ENCODE measurements around the gene PHF23.

Gene PHF23

GRCh38 chr17:7239091-7240027 lies at the start of gene PHF23:
Gene PHF23 (minus strand): TSS chr17:7239457. CDS start chr17:7239279, 178 bp downstream.
- Histone ChIP-seq H3K27ac (peak within 1 kb of the TSS; percentile 83), H3K4me3 (ENCODE audit: low read depth, low read length) (peak within 1 kb of the TSS; percentile 93), H3K4me1 (peaks cover 17% of the 10 kb centered on the region), H3K4me2 (ENCODE audit: low read length) (peak within 1 kb of the TSS; percentile 73), H3K9ac (peak within 1 kb of the TSS; percentile 70), H3K27me3 (ENCODE audit: control insufficient read depth, insufficient read depth, low read length) (no peaks in the 10 kb centered on the region), H2AFZ (peak within 1 kb of the TSS; percentile 63), H3K36me3 (ENCODE audit: control insufficient read depth, insufficient read depth, low read length) (no peaks in the 10 kb centered on the region), H3K79me2 (peaks cover 3% of the 10 kb centered on the region), H3K9me3 (ENCODE audit: control insufficient read depth, low read length) (no peaks in the 10 kb centered on the region)
- TF ChIP-seq CTCF (IDR thresholded peaks at IDR 0.05): no peak

- Histone ChIP-seq H3K79me2 (no peaks in the 10 kb centered on the region), H2AFZ (no peak overlapping the region), H3K9me3 (ENCODE audit: control insufficient read depth, low read length) (no peaks in the 10 kb centered on the region), H3K4me3 (ENCODE audit: low read depth, low read length) (no peak overlapping the region), H3K27ac (no peak overlapping the region), H3K36me3 (ENCODE audit: control insufficient read depth, insufficient read depth, low read length) (no peaks in the 10 kb centered on the region), H3K4me1 (peaks cover 5% of the 10 kb centered on the region), H3K27me3 (ENCODE audit: control insufficient read depth, insufficient read depth, low read length) (no peaks in the 10 kb centered on the region), H3K9ac (no peak overlapping the region), H3K4me2 (ENCODE audit: low read length) (no peak overlapping the region)
- no peak for TF ChIP-seq CTCF (IDR thresholded peaks at IDR 0.05)
These were observed 46.4 kb upstream of the PHF23 start for GRCh38 chr17:7285679-7286078.

GRCh38 chr17:7284911-7285310 lies 45.7 kb upstream of the PHF23 start:
- Histone ChIP-seq H3K27ac (no peak overlapping the region), H3K4me1 (peaks cover 12% of the 10 kb centered on the region), H3K27me3 (ENCODE audit: control insufficient read depth, insufficient read depth, low read length) (no peaks in the 10 kb centered on the region)

GRCh38 chr17:7283471-7284216 lies 44.4 kb upstream of the PHF23 start:
- Histone ChIP-seq H3K4me2 (ENCODE audit: low read length) (no peak overlapping the region), H3K27ac (no peak overlapping the region), H3K9ac (no peak overlapping the region), H3K4me3 (ENCODE audit: low read depth, low read length) (no peak overlapping the region), H3K79me2 (no peaks in the 10 kb centered on the region), H2AFZ (no peak overlapping the region), H3K36me3 (ENCODE audit: control insufficient read depth, insufficient read depth, low read length) (no peaks in the 10 kb centered on the region), H3K27me3 (ENCODE audit: control insufficient read depth, insufficient read depth, low read length) (no peaks in the 10 kb centered on the region), H3K4me1 (peaks cover 12% of the 10 kb centered on the region), H3K9me3 (ENCODE audit: control insufficient read depth, low read length) (no peaks in the 10 kb centered on the region)
- no peak for TF ChIP-seq CTCF (IDR thresholded peaks at IDR 0.05)

More at GRCh38 chr17:7284911-7285310, 45.7 kb upstream of the PHF23 start:
- H3K36me3 ChIP-seq (ENCODE audit: control insufficient read depth, insufficient read depth, low read length): no peaks in the 10 kb centered on the region
- no peak overlapping the region for H3K4me3 ChIP-seq (ENCODE audit: low read depth, low read length)
- no peak overlapping the region for H3K9ac ChIP-seq
- no peaks in the 10 kb centered on the region for H3K9me3 ChIP-seq (ENCODE audit: control insufficient read depth, low read length)
- no peaks in the 10 kb centered on the region for H3K79me2 ChIP-seq
- no peak overlapping the region for H3K4me2 ChIP-seq (ENCODE audit: low read length)
- no peak overlapping the region for H2AFZ ChIP-seq
- no peak for TF ChIP-seq CTCF (IDR thresholded peaks at IDR 0.05)

All from parathyroid adenoma (tissue), 2 donors.